H1 (cell line): Measurements from ENCODE around the gene NUP85. TPM values are rescaled to one million over a fixed set of nuclear protein-coding genes. Genes with fewer than 3 reads are reported as not detected.
A peak's percentile ranks its signal among the peaks of the same experiment; 100 is the strongest.

Experiments
- BRCA1 ChIP-seq: IDR thresholded peaks from 2 replicates; pipeline ENCODE4 v1.6.1; 2012; ENCODE audit warnings: low read depth, low read length, improper control_type of control experiment
- CBX5 ChIP-seq: fragments of 300-800, 300-1000 bp; sonication (generic); IDR thresholded peaks from 2 replicates; pipeline ENCODE4 v1.7.1; 2016; ENCODE audit warnings: antibody characterized with exemption, low read length, low read depth
- CREB1 ChIP-seq: IDR thresholded peaks from 2 replicates; pipeline ENCODE4 v1.6.1; 2012; ENCODE audit warnings: inconsistent platforms
- CTBP2 ChIP-seq: IDR thresholded peaks from 2 replicates; pipeline ENCODE4 v1.7.0; 2011; ENCODE audit warnings: borderline replicate concordance, mild to moderate bottlenecking, moderate library complexity, mixed read lengths, low read length; ENCODE audit not compliant: insufficient read depth, insufficient read length
- HDAC2 ChIP-seq, 2 experiments: fragments of 300-600 bp in 1 of 2; sonication (generic) in 1 of 2; IDR thresholded peaks; 2 replicates each; pipeline ENCODE4 v1.6.1; 2011 to 2012; ENCODE audit warnings: low read depth in 2 of 2, low read length in 2 of 2, mild to moderate bottlenecking in 2 of 2, moderate library complexity in 2 of 2, borderline replicate concordance in 1 of 2, inconsistent platforms in 1 of 2
- MAFK ChIP-seq: IDR thresholded peaks from 2 replicates; pipeline ENCODE4 v1.6.1; 2012; ENCODE audit warnings: low read depth, mild to moderate bottlenecking, improper control_type of control experiment, low read length
- NRF1 ChIP-seq: IDR thresholded peaks from 2 replicates; pipeline ENCODE4 v1.6.1; 2011; ENCODE audit warnings: mild to moderate bottlenecking, low read depth, low read length, improper control_type of control experiment
- PHF8 ChIP-seq: fragments of 200-600 bp; sonication (generic); conservative IDR thresholded peaks from 2 replicates; pipeline ENCODE4 v1.7.1; 2012; ENCODE audit warnings: low read depth, mild to moderate bottlenecking, inconsistent platforms, low read length, moderate library complexity
- POLR2AphosphoS5 ChIP-seq: IDR thresholded peaks from 2 replicates; pipeline ENCODE4 v1.6.1; 2011; ENCODE audit warnings: low read depth, low read length
- SP4 ChIP-seq: IDR thresholded peaks from 2 replicates; pipeline ENCODE4 v1.6.1; 2012; ENCODE audit warnings: low read length, inconsistent platforms
- SUZ12 ChIP-seq: fragments of 200-600 bp; sonication (generic); IDR thresholded peaks from 2 replicates; pipeline ENCODE4 v1.6.1; 2012; ENCODE audit warnings: mild to moderate bottlenecking, inconsistent platforms, low read length, moderate library complexity, mixed read lengths
- TCF12 ChIP-seq: IDR thresholded peaks from 2 replicates; pipeline ENCODE4 v1.6.1; 2011; ENCODE audit warnings: low read depth, mild to moderate bottlenecking, low read length
- TEAD4 ChIP-seq: IDR thresholded peaks from 2 replicates; pipeline ENCODE4 v1.6.1; 2012; ENCODE audit warnings: low read depth, low read length, inconsistent platforms, mixed read lengths
- polyA plus RNA-seq, 7 experiments: library from polyadenylated mRNA; depleted of rRNA in 3 of 7; stranded (reverse) in 5 of 7; unstranded in 2 of 7; fragments of >200 nt in 5 of 7; fragments of 200-250 nt in 2 of 7; gene quantifications; 1 replicate in 5 of 7; 2 replicates in 1 of 7; 4 replicates in 1 of 7; pipeline versions ENCODE4 v1.2.1 to v1.2.3, GENCODE V29; 2011 to 2013; ENCODE audit warnings: missing spikeins in 2 of 7, mixed read lengths in 2 of 7
- total RNA-seq: library from RNA; stranded (reverse); fragmentation: NEBNext Ultra II Directional; extraction: Animal tissue kit (Norgen Biotek cat#: 25700); gene quantifications from 2 replicates; pipeline ENCODE4 v1.2.1, GENCODE V29; 2021

NUP85 gene
- total and polyA plus RNA-seq, 2 of the 8 experiments (the other 6 are each of a cell fraction or from before 2014, with no cell fraction given): 98.5 to 154 TPM

- peak; percentile 62 for TF ChIP-seq NRF1
- TF ChIP-seq HDAC2 (IDR thresholded peaks at IDR 0.05; ENCODE audit: borderline replicate concordance in 1 of 2, low read depth in 2 of 2, low read length in 2 of 2): peak in 1 of 2 experiments; percentile 86; a peak in 1 of 4 replicates
- TF ChIP-seq SP4: peak; percentile 100
- no peak for TF ChIP-seq TCF12
- no peak for TF ChIP-seq CTBP2
- TF ChIP-seq SUZ12: no peak
- no peak for TF ChIP-seq MAFK
- TF ChIP-seq POLR2AphosphoS5: peak; percentile 45; the same call in 1 of the 2 replicates
- TF ChIP-seq CREB1: no peak
- peak; percentile 36 for TF ChIP-seq PHF8
- TF ChIP-seq CBX5: no peak
- no peak for TF ChIP-seq TEAD4
- TF ChIP-seq BRCA1: no peak; the same call in 1 of the 2 replicates
These were observed at the start of gene NUP85 (continued) for GRCh38 chr17:75205037-75205792.
